HG02885 (cell line): ENCODE results near the gene EIF2S1.
"Not testable (repeated sequence)": the region's sequence is repeated elsewhere in the genome, so short reads cannot be mapped to it uniquely, and the experiment has no call there.

Experiments
- ATAC-seq: cut with Tn5 transposase; IDR thresholded peaks from one replicate; pipeline ENCODE4 v1.9.1; 2021; ENCODE audit warnings: mild to moderate bottlenecking; ENCODE audit not compliant: unreplicated experiment, poor library complexity

Gene EIF2S1

DNA sequence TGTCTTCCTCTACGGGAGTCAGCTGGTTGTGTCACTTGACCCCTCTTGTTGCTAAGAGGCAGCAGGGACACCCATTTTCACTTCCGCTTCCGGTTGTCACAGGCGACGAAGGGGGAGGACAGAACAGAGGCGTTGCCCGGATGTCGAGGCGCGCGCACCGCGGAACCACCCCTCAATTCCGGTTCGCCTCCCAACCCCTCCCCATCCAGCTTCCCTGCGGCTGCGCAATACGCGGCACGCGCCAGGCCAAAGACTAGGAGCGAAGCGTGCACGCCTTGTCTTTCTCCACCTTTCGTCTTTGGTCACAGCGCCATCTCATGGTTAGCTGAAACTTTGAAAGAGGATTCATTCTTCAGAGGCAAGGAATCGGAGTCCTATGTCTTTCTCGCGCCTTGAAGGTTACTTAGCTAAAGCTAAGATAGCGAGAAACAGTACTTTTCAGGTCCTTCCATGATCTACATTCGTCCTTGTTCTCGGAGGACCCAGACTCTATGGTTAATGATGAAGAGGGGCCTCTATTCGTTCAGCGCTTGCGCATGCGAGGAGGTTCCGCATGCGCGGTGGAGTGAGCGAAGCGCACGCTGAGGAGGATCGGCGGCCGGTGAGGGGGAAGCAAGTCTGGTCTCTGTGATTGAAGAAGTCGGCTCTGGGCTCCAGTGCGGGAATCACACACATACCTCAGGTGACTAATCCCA lies at the start of gene EIF2S1, which contains the start of gene ATP6V1D:
EIF2S1 (plus strand) TSS at position 554 of the 695 bp plus-strand sequence. CDS start 4,440 bp downstream, outside the sequence.
ATP6V1D (minus strand) TSS at position 30 of the 695 bp plus-strand sequence. CDS start 106 bp downstream, outside the sequence.
- ATAC-seq: peak; percentile 92

- no peak for ATAC-seq
Measured at GRCh38 chr14:67311868-67312267, 48.3 kb upstream of the EIF2S1 start.

DNA sequence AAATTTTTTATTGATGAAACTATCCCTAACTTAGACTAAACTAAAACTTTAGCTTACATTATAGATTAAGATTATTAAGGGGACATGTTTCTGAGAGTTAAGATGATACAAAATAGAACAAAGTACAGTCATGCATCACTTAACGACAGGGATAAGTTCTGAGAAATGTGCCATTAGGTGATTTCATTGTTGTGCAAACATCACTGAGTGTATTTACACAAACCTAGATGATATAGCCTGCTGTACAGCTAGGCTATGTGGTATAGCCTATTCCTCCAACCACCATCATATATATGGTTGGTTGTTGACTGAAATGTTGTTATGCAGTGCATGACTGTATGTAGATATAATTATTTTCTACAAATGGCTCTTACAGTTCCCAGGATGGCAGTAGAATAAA lies 47.0 kb upstream of the EIF2S1 start:
- ATAC-seq: no peak

- ATAC-seq: no peak
Measured at GRCh38 chr14:67317822-67318221, 42.3 kb upstream of the EIF2S1 start.

GRCh38 chr14:67319142-67319541 lies 41.0 kb upstream of the EIF2S1 start:
- ATAC-seq: no peak

GRCh38 chr14:67329666-67330065 lies 30.5 kb upstream of the EIF2S1 start:
- not testable (repeated sequence) for ATAC-seq

- ATAC-seq: no peak
Measured at GRCh38 chr14:67331368-67332125, 28.6 kb upstream of the EIF2S1 start.

DNA sequence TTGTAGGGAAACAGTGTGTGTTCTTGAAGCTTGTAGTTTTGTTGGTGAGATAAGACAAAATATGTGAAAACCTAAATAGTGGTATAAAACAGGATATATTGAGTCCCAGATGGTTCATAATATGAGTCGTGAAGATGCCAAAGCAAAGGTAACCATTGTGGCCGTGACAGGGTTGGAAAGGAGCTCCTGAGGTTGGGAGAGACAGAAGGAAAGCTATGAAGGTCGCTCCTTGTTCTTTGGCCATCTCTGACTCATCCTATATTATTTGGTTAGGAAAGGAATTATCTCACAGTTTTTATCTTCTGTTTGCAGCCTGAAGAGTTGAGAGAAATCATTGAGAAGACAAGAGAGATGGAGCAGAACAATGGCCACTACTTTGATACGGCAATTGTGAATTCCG lies 27.7 kb upstream of the EIF2S1 start:
- ATAC-seq: no peak

- no peak for ATAC-seq
Measured at GRCh38 chr14:67335781-67336180, 24.3 kb upstream of the EIF2S1 start.

- not testable (repeated sequence) for ATAC-seq
Measured at GRCh38 chr14:67341231-67341630, 18.9 kb upstream of the EIF2S1 start.

DNA sequence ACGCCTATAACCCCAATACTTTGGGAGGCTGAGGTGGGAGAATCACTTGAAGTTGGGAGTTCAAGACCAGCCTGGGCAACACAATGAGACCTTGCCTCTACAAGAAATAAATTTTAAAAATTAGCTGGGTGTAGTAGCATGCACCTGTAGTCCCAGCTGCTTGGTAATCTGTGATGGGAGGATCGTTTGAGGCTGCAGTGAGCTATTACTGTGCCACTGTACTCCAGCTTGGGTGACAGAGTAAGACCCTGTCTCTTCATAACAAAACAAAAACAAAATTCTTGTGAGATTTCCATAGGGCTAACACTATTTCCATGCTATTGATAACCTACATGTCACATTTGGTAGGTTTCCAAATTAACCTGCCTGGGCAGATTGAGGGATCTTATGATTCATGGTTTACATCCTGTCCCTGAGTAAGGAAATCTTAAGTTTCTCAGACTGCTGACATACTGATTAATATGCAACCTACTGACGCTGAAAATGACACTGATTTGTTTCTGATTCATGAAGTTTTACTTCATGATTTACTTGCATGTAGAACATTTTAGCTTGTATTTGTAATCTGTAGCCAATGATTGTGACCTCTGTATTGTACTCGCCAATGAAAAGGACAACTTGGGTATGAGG lies 16.4 kb upstream of the EIF2S1 start:
- no peak for ATAC-seq

DNA sequence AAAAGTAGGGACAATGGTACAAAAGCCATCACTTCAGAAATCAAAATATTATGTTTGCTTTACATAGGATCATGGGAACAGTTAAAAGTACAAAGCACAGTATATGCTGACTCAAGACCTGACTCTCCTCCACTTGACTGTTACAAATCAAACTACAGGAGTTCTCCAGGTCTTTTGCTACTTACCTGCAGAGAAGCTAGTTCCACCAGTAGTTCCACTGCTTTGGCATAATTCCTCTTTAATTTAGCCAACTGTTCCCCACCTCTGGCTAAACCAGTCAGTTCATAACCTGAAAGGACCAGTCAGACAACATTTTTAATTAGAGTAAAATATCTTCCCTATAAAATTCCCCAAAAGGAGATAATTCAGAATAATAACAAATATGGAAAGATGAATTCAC lies 14.5 kb upstream of the EIF2S1 start:
- no peak for ATAC-seq

GRCh38 chr14:67352055-67352454 lies 8.1 kb upstream of the EIF2S1 start:
- no peak for ATAC-seq

DNA sequence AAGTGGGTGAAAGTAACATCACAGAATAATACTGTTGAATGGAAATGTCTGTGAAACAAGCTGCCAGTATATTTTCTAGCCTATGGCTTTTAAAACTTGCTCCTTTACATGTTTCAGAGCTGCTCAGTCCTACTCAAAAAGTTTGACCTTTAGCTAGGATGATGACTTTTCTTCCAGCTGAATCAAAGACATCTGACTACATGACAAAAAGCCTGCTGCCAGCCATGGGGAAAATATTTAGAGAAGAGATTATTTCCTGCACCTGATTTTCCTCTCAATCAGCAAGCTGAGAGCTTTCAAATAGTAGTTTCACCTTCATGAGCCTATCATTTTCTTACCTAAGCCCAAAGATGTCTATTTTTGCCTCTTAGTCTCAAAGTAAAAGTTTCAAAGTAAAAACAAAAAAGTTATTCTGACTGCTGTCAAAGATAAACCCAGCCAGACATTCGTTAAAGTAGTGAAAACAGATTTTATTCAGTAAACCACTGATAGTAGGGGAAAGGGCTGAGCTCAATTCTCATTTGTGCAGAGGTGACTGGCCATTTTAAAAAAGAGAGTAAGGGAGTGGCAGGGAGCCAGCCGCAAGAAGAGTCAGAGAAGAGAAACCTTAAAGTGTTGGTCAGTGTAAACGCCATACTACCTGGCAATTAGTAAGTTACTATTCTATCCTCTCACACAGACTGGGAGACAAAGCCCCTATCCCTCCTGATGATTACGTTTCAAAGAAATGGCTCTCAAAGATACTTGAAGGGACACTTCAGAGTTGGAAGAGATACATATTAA lies 2.8 kb upstream of the EIF2S1 start:
- no peak for ATAC-seq

DNA sequence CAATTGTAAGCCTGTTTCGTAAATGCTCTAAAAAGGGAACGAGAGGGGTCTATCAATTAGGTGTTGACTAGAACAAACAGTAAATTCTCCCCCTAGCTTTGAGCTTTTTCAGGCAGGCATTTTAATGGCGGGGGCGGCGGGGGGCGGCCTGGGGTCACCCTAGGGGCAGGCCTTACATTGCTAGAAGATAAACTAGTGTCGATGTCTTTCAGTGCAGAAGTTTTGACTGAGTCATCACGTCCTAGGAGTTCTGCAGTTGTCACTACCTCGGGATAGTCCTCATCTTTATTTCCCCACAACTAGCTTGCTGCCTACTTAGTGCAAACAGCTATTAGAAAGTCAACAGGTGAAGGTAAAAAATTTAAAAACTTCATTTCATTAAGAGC lies 2.2 kb upstream of the EIF2S1 start:
- ATAC-seq: no peak

GRCh38 chr14:67358924-67359774 lies 979 bp upstream of the EIF2S1 start:
- ATAC-seq: no peak

- peak; percentile 27 for ATAC-seq
Measured at GRCh38 chr14:67360470-67361206, 510 bp downstream of the EIF2S1 start.

GRCh38 chr14:67365476-67365875 lies 5.3 kb downstream of the EIF2S1 start:
- ATAC-seq: no peak

- no peak for ATAC-seq
Measured at GRCh38 chr14:67370830-67371229, 10.7 kb downstream of the EIF2S1 start.
